GM12878 (cell line): ENCODE results near the gene KLK13.

Experiments used
- BHLHE40 ChIP-seq, 2 experiments: fragments of 450-650 bp in 1 of 2; IDR thresholded peaks; 2 replicates each; pipeline ENCODE4 v1.6.1; 2011 to 2017; ENCODE audit warnings: low read depth in 2 of 2, borderline replicate concordance in 1 of 2, improper control_type of control experiment in 1 of 2, low read length in 1 of 2, mild to moderate bottlenecking in 1 of 2
- CTCF ChIP-seq, 3 experiments: IDR thresholded peaks in 2 of 3; conservative IDR thresholded peaks in 1 of 3; 2 replicates each; pipeline ENCODE4 v1.5.1; 2011; ENCODE audit warnings: low read depth in 3 of 3, low read length in 3 of 3, mild to moderate bottlenecking in 3 of 3, control low read depth in 2 of 3, moderate library complexity in 2 of 3, inconsistent platforms in 1 of 3, mixed read lengths in 1 of 3; ENCODE audit not compliant: control insufficient read depth in 2 of 3, insufficient read depth in 1 of 3; ENCODE audit errors: extremely low read depth in 1 of 3
- ESRRA ChIP-seq: IDR thresholded peaks from 2 replicates; pipeline ENCODE4 v1.6.1; 2012; ENCODE audit warnings: mild to moderate bottlenecking, low read length, improper control_type of control experiment
- FOXM1 ChIP-seq: IDR thresholded peaks from 2 replicates; pipeline ENCODE4 v1.6.1; 2012; ENCODE audit warnings: low read depth, mild to moderate bottlenecking, inconsistent platforms, low read length, moderate library complexity
- SMAD1 ChIP-seq: fragments of 450-650 bp; IDR thresholded peaks from 2 replicates; pipeline ENCODE4 v1.6.1; 2018; ENCODE audit warnings: mild to moderate bottlenecking, low read depth; ENCODE audit not compliant: partially characterized antibody

DNA sequence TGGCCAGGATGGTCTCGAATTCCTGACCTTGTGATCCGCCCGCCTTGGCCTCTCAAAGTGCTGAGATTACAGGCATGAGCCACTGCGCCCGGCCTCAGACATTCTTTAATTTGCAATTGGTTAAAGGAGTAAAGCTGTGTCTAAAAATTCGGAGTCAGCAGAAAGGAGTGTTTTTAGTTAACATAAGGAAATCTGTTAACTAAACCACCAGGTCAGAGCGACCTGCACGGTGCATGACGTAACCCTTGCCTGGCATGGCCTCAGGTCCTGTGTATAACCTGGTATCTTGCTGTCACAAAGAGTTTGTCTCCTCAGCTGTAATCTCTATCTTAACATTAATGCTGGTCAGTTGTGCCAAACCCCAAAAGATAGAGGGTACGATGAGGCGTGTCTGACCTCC, 20.6 kb downstream of the KLK13 start:
- TF ChIP-seq ESRRA (no peak), SMAD1 (no peak), BHLHE40 (IDR thresholded peaks at IDR 0.05; ENCODE audit: borderline replicate concordance in 1 of 2, low read depth in 2 of 2, low read length in 1 of 2) (no peak), FOXM1 (no peak), CTCF (IDR thresholded peaks at IDR 0.05 in 2 of 3, conservative IDR thresholded peaks at IDR 0.05 in 1 of 3; ENCODE audit: control insufficient read depth in 2 of 3, extremely low read depth in 1 of 3, insufficient read depth in 1 of 3, low read depth in 3 of 3, low read length in 3 of 3) (no peak)
